GM04504 (cell line): ENCODE measurements around the gene TTLL11.

Experiments used
- DNase-seq: peaks from one replicate; pipeline ENCODE4 v3.0.0-alpha.2; 2012; ENCODE audit warnings: low read depth

Gene TTLL11

DNA sequence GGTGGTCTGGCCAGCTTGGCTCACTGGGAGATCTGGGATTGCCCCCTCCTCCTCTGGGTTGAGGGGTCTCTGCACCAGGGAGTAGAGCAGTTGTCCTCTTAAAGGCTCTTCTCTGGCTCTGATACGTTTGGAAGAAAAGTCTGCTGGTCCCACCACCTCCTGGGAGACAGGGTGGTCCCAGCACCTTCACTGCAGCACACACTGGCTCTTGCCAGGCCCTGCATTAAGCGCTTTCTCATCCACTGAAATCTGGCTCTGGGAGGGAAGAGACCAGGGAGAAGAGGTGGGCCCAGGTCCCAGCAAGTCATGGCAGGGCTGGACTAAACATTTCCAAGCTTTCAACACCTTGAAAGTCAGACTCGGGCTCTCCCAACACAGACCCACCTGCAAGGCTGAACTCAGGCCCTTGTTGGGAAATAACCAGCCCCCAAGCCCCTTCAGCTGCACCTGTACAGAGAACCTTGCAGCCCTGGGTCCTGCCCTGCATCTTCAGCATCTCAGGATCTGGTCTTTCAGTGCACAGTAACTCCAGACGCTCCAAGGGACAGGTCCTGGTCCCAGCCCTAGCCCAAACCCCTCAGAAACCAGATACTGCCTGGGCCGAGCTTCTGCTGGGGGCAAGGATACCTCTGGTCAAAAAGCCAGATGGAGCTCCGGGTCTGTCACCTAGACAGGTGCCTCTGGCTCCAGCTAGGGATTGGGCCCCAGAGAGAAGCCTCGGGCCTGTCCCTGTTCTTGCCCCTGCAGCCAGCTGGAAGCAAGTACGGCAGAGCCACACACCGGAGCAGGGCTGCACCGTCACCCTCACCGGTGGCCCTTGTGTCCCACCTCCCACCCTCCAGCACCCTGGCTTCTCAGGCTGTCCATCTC lies 307.2 kb downstream of the TTLL11 start:
- no peak for DNase-seq

DNA sequence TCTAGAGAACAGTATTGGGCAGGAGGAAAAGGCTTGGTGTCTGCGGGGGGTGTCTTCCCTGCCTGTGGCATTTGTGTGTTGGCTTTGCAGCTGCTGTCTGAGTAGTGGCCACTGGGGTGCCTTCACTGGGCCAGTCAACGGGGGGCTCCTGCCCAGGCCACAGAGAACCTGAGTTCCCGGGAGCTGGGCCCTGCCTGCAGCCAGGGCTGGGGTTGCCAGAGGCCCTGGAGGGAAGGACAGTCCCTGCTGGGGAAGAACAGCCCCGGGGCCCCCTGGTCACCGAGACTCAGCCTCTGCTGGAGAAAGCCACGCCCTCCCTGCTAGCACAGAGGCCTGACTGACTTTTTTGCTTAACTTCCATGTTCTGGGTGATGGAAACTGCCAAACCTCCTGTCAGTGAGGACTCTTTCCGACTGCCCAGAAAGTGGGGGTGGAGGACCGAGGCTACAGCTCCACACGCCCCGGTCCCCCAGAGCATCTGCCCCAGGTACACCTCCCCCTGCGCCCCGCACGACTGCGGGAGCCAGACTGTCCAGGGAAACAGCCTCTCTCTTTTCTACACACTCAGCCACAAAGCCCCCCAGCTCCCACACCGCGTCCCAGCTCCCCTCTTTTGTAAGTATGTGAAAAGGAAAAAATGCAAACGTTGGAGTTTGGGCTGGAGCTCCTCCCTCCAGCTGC lies 308.2 kb downstream of the TTLL11 start:
- no peak for DNase-seq

DNA sequence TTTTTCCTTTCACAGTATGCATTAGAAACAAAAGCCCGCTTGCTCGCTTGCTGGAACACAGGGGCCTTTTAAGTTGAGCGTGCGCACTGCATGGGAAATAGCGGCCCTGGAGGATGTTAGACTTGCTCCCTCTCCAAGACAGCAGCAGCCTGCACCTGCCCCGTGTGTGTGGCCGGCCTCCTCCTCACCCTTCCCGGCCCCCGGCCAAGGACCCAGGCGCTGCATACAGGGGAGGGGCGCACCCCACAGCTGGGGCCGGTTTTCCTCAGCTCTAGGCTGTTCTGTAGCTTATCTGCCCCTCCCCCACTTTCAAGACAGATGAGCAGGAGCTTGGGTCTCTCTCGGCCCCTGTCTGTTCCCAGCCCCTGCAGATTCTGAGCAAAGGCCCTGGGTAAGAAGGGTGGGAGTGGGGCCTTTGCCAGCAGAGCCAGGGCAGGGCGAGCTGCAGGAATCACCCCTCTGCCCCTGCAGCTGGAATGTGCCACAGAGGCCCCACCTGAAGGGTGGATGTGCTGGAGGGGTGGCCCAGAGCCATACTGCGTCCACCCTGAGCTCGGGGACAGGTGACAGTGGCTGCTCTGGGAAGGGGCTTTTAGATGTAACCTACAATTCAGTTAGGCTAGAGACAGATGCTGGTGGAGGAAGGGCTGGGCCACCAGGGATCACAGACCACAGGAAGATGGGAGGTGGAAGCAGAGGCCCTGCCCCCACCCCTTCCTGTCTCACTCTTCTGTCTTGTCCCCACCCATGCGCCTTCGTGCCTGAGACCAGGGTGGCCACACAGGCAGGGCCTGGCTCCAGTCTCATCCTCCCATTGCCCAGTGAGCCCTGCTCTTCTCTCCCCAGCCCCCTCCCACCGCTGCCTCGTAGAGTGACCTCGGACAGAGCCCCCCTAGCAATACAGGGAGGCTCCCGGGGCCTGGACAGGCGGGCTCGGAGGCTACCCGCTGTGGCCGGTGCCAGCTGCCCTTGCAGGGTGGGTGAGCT lies 309.3 kb downstream of the TTLL11 start:
- no peak for DNase-seq

DNA sequence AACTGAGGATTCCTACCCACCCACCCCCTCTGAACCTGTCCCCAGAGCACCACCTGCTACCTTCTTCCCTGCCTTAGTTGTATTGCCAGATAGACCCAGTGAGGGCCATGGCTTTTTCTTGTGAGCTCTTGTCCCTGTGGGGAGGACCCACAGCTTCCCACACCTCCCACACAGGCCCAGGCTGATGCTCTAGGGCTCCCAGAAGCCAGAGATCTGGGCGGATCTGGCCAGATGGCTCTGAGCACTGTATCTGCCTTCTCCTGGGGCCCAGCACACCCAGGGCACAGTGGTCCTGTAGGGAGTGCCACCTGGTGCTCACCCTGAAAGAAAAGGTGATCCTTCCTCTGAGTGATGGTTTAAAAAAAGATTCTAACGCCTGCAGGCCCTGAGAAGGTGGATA lies 310.0 kb downstream of the TTLL11 start:
- no peak for DNase-seq

DNA sequence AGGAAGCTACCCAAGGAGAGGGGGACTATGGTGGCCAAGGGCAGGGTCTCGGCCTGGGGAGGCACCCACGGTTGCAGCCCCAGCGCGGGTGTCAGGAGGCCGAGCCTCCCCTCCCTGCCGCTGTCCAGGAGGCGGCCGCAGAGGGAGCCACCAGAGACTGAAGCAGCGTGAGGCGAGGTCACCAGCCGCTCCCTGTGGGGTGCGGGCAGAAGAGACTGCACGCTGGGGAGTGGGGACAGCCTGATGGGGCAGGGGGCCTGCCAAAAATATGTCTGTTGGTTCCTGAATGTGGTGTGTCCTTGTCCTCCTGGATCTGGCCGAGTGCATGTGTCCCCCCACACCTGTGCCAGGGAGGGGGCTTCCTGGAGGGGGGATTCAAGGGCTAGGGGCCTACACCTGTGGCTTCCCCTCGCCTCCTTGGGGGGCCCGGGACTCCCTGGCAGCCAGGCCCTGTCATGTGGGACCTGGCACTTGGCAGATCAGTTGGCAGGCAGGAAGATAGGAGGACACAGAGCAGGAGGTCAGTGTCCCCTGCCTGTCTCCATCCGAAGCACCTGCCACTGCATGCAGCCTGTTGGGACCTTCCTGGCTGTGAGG lies 310.5 kb downstream of the TTLL11 start:
- DNase-seq, result no peak

DNA sequence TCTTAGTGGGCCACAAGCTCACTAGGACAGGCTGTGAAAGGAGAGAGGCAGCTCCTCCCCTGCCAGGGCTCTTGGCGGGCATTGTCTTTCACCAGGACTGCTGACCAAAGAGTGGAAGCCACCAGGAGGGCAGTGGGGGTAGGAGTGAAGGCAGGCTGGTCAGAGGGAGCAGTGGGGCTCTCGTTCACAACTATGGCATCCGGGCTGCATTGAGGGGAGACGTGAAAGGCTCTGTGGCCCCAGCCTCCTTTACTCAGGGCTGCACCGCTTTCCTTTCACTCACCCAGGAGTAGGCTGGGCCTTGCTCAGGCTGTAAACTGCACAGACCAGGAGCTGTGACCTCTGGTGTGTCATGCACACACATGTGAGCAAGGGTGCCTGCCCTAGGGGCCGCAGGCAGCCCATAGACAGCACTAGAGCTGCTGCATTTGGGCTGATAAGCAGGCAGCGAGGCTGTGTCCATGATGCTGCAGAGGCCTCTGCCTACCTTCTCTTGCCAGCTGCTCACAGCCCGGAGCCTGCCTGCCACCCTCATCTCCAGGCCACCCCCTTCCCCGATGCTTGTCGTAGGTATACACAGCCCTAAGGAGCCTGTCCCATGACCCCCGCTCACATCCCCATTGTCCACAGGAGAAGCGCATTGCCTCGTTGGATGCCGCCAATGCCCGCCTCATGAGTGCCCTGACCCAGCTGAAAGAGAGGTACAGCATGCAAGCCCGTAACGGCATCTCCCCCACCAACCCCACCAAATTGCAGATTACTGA lies 311.2 kb downstream of the TTLL11 start:
- no peak for DNase-seq

DNA sequence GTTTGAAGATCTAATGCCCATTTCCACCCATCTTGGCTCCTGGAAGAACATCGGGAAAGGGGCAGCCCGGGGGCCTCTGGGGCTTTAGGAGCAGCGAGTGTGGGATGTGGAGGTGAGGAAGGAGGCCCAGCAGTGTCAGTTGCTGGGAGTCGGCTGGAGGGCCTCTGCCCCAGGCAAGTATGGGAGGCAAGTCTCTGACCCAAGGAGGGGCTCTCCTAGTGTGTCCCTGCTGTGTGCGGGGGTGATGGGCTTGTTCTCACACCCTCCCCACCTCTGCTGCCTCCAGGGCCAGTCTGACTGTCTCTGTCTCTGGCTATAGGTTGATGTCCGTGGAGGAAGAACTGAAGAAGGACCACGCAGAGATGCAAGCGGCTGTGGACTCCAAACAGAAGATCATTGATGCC lies 312.0 kb downstream of the TTLL11 start:
- no peak for DNase-seq

DNA sequence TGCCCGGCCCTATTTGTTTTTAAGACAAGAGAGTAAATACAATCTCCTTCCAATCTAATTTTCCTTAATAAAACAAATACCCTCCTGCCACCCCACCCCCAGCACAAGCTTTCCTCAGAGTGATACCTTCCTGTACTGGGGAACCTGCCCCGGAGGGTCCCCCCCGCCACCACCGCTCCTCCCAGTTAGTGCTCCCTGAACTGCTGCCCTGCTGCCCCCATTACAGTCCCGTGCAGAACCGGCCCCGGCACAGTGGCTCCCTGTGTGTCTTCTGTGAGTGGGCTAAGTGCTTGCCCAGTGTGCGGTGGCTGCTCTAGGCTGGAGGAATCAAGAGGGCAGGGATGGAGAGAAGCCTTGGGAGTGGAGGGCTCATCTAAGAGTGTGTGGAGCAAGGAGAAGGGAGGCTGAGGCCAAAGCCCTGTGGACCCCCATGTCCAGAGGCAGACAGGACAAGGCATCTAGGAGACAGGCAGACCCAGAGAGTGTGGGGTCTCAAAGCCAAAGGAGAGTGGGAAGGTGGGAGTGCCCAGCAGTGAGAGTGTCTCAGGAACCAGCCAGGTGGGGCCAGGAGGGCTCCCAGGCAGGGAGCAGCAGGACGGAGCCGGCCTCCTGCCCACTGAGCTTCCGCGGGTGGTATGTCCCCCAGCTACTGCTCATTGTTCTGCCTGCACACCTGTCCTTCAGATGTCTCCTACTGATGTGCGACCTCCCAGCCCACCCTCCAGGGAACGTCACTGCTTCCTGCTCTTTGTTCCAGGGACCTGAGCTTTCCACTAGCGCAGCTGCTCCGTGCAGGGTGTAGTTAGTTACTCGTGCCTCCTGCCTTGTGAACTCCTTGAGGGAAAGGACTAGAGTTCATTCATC lies 312.7 kb downstream of the TTLL11 start:
- DNase-seq, result no peak

DNA sequence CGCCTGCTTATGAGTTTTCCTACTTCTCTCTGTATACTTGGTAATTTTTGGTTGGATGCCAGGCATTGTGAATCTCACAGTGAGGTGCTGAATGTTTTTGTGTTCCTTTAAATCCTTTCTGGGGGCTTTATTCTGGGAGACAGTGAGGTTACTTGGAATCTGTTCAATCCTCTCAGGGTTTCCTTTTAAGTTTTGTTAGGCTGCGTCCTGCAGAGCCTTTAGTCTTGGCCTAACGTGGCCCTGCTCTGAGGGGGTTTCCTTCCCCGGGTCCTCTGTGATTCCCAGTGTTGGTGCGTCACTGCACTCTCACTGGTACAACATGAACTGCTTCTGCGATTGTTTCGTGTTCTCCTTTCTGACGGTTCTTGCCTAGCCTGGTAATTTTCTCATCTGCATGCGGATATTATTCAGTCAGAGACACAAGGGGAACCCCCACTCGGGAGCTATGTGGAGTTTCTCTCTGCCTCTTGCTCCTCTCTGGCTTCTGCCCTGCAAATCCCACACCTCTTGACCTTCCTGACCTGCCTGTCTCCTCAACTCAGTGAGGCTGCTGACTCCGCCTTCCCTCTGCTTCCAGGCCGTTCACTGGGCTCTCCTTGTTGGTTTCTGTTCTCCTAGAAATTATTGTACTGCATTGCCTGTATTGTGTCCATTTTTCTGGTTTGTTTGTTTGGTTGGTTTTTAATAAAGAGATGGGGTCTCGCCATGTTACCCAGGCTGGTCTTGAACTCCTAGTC lies 313.6 kb downstream of the TTLL11 start:
- DNase-seq, result no peak

DNA sequence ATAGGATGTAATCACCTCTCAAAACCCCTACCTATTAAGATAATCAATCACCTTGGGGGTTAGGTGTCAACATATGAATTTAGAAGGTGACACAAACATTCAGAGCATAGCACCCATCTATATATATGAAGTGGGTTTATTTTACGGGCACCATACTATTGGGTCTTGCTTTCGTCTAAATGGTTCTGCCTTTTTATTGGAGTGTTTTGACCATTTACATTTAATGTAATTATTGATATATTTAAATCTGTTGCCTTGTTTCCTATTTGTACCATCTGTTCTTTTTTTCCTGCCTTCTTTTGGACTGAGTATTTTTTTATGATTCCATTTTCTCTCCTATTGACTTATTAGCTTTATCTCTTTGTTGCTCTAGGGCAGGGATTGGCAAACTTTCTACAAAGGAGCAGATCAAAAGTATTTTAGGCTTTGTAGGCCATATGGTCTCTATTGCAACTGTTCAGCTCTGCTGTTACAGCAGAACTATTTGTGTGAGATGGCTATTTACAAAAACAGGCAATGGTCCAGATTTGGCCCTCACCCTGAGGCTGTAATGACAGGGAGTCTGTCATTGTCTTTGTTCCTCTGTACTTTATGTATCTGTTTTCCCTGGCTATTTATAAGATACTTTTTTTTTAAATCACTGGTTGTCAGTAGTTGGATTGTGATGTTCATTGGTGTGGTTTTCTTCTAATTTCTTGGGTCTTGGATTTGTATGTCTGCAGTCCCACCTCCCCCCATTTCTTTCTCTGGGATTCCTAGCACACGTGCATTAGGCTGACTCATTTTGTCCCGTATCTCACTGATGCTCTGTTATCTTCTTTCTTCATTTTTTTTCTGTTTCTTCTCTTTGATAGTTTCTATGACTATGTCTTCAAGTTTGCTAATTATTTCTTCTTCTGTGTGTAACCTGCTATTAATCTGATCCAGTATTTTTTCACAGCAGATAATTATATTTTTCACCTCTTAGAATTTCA lies 314.6 kb downstream of the TTLL11 start:
- DNase-seq, result peak; percentile 17

DNA sequence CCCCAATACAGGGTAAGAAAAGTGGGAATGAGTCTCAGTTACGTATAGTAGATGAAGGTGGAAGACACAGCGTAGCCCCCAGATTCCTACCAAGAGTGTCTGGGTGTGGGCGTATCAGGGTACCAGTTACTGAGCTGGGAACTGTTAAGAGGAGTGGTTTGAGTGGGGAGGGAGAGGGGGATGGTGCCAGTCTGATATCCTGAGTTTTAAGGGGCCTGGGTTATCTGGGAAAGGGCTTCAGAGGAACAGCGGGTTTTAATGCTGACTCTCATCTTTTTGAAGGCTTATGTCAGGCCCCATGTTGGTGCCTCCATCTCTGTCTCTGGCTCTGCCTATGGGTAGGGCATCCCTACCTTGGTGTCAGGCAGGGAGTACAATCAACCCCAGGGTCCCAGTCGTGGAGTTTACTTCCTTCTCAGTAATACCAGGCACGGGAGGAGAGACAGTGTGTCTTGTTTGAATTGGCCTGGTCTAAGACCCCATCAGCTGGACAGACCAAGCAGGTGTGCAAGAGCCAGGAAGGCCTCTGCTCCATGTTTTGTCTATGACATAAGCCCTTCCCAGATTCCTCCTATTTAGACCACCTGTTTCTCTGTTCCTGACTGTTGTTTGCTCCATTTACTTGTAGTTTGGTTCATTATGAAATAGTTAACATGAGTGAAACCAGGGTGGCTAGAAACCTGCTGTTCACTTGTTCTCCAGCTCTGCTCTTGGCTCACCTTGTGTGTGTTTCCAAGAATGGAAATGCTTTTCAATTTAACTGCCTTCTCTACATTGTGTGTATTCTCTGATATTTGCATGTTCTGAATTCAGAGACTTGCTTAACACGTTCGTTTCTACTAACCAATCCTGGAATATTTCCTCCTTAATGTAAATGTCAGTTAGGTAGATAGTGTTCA lies 316.1 kb downstream of the TTLL11 start:
- no peak for DNase-seq

DNA sequence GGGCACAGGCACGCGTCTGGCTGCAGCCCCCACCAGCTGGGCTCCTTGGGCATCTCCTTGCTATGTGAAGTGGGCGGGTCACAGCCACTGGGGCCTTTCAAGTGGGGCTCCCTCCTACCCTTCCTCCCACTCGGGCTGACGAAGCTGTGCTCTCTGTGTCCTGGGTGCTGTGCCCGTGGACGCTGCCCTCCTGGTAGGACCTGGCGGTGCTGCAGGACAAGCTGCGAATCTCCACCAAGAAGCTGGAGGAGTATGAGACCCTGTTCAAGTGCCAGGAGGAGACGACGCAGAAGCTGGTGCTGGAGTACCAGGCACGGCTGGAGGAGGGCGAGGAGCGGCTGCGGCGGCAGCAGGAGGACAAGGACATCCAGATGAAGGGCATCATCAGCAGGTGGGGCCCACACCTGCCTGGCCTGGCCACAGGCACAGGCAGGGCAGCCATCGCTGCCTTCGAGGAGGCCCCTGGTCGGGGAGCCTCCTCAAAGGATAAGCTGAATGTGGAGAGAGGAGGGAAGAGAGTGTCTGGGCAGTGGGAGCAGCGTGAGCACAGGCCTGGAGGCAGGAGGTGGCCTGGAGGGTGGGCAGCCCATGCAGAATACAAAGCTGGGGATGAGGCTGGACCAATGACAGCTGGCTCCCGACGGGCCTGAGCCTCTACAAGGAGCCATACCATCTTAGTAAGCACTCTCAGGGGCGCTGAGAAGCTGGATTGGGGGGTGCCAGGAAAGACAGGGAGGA lies 316.9 kb downstream of the TTLL11 start:
- DNase-seq, result no peak

DNA sequence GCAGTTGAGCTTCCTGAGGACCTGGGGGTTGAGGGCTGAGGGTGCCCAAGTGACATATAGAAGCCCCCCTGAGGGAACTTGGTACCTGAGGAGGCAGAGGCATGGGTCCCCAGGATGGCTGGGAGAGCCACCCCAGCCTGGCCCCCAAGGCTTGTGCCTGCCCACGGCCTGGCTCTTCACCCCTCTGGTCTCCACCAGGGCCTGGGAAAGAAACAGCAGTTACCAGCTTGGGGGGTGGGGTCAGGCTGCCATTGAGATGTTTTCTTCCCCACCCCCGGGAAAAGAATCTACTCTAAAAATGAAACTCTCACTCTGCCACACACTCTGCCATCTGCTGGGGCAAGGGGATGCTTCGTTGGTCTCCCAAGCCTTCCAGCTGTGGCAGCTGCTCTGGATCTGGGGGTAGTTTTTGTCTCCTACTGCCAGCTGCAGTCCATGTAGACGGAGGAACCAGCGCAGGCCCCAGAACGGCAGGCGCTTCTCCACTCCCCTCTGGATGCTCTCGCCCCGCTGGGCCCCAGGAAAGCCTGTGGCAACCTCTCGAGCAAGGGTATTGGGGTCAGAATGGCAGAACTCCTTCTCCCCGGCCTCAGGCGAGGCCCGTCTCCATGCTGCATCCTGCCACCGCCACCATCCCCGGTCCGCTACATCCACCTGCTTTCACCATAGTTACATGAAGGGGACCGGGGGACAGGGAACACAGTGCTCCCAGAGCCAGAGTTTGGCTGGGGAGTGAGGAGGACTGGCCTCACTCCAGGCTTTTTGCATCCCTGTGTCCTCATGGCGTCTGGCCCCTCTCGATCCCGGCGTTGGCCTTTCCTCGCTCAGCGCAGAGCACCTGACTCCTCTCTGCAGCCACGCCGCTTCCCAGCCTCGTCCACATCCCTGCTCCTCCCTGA lies 318.1 kb downstream of the TTLL11 start:
- no peak for DNase-seq

DNA sequence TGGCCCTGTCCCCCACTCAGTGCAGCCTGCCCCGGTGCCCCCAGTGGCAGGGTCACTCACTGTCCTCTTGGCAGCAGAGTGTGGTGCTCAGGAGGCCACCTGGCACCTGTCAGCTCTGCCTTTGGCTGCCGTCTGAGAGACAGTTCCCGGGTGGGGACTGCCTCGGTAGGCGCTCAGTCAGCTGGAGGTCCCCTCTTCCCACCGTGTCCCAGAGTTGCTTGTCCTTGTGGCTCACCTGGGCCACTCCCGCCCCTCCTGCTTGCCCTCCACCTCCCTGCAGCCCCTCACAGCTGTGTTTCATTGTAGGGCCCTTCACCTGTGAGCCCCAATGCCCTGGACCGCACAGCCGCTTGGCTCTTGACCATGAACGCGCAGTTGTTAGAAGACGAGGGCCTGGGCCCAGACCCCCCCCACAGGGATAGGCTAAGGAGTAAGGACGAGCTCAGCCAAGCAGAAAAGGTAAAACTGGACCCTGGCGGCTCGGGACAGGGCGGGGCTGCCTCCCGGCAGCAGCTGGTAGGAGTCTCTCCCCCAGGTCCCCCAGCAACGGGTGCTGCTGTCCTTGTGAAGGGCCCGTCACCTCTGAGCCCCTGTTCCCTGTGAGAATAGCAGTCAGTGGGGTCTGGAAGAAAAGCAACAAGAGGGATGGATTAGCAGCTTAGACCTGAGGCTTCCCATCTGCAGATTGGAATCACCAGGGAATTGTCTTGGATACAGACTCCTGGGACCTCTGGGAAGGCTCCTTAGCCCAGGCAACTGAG lies 319.0 kb downstream of the TTLL11 start:
- no peak for DNase-seq
